Activated CD4-positive, alpha-beta T cell treated with anti-CD3 and anti-CD28 coated beads for 24 hours (primary cell): ENCODE results near the gene MGAT3.
"Not testable (repeated sequence)": the region's sequence is repeated elsewhere in the genome, so short reads cannot be mapped to it uniquely, and the experiment has no call there.

Experiments
- DNase-seq, 2 donors: peaks; one replicate each; pipeline ENCODE4 v3.0.0-alpha.2; 2020; ENCODE audit warnings: low read depth in 2 of 2

Gene MGAT3, protein sequence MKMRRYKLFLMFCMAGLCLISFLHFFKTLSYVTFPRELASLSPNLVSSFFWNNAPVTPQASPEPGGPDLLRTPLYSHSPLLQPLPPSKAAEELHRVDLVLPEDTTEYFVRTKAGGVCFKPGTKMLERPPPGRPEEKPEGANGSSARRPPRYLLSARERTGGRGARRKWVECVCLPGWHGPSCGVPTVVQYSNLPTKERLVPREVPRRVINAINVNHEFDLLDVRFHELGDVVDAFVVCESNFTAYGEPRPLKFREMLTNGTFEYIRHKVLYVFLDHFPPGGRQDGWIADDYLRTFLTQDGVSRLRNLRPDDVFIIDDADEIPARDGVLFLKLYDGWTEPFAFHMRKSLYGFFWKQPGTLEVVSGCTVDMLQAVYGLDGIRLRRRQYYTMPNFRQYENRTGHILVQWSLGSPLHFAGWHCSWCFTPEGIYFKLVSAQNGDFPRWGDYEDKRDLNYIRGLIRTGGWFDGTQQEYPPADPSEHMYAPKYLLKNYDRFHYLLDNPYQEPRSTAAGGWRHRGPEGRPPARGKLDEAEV

GRCh38 chr22:39456522-39457197 is at the start of gene MGAT3:
Gene MGAT3 (plus strand): TSS chr22:39457012. CDS start chr22:39487348, 30,336 bp downstream.
- DNase-seq = no peak

DNA sequence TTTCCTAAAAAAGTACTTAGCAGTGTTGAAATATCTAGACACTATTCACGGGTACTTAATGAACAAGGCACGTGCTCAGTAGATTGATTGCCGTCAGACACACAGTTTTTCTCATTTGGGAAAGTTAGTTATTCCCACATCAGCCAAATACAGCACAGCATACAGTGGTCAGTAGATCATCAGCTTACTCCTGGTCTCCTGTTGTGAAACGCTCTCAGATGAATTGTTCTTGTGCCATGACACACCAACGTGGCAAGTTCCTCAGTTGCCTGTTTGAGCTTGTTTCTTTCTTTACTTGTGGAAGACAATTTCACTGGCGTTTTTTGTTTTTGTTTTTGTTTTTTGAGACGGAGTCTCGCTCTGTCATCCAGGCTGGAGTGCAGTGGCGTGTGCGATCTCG is 48.6 kb upstream of the MGAT3 start:
- no peak for DNase-seq

- DNase-seq = no peak
These were observed 48.0 kb upstream of the MGAT3 start for GRCh38 chr22:39408807-39409206.

DNA sequence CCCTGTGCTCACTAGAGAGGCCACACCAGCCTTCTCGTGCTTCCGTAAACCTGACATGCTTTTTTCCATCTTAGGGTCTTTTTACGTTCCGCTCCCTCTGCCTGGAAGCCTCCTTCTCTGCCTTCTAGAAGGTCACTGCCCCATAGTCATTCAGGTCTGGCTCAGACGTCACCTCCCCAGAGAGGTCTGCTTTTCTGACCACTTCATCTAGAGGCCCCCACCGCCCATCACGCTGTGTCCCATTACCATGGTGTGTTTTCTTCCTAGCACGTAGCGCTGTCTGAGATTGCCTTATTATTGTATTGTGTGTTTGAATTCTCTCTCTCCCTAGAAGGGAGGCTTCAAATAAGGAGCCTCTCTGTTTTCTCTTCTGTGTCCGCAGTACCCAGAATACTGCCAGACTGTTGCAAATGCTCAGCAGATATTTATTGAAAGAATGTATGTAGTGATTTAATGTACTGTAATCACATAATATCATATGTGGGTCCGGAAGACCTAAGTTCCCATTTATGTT is 47.2 kb upstream of the MGAT3 start:
- no peak for DNase-seq

DNA sequence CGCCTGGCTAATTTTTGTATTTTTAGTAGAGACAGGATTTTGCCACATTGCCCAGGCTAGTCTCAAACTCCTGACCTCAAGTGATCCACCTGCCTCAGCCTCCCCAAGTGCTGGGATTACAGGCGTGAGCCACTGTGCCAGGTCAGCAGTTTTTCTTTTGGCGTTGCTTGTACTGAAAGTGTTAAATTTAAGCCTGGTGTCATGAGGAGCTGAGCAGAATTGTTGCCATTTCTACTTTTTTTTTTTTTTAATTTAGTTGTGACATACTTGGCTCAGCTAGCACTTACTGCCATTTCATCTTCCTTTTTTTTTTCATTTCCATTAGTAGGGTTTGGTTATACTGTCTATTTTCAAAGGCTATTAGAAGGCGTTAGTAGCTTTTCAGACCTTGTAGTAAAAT is 46.5 kb upstream of the MGAT3 start:
- DNase-seq = no peak

- not testable (repeated sequence) for DNase-seq
These were observed 44.9 kb upstream of the MGAT3 start for GRCh38 chr22:39411828-39412365.

- not testable (repeated sequence) for DNase-seq
These were observed 43.6 kb upstream of the MGAT3 start for GRCh38 chr22:39413204-39413603.

DNA sequence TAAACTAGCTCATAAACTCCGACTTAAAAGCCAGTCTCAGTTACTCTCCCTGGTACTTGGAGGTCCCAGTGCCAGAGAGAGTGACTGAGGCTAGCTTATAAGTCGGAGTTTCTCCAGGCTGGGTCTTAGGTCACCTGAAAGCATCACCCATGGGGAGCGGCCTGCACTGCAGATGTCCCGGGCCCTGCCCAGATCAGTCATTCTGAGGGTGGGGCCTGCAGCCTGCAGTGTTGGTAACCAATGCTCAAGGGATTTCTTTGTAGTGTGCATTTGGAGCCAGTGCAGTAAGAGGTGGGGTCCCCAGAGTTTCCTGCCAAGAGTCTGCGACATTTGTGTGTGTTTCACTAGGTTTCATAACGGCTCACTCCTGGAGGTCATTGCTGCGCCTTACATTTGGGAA is 42.4 kb upstream of the MGAT3 start:
- no peak for DNase-seq

DNA sequence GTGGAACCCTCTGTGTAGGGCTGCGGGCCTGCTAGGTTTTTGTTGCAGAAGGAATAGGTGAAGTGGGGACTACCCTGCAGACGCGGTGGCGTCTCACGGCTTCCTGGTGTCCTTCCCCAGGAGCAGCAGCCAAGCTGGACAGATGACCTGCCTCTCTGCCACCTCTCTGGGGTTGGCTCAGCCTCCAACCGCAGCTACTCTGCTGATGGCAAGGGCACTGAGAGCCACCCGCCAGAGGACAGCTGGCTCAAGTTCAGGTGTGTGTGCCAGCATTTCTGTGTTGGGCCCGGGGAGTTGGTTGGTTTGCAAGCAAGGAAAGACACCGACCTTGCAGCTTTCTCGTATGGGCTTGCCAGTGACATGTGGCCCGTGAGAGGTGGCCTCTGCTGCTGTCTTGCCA is 41.9 kb upstream of the MGAT3 start:
- DNase-seq = no peak

- no peak for DNase-seq
These were observed 41.3 kb upstream of the MGAT3 start for GRCh38 chr22:39415506-39415905.

GRCh38 chr22:39416319-39416718 is 40.5 kb upstream of the MGAT3 start:
- DNase-seq = no peak

DNA sequence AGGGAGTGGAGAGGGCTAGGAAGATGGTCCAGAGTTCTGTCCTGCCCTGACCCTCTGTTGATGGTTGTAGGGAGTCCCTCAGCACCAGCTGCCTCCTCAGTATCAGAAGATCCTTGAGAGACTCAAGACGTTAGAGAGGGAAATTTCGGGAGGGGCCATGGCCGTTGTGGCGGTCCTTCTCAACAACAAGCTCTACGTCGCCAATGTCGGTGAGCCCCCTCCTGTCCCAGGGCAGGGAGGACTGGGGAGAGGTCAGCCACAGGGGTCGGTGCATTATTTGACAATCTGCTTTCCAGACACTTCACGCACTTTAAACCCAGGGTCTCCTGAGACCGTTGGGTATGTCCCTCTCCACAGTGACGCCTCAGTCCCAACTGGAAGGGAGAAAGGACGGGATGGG is 39.2 kb upstream of the MGAT3 start:
- no peak for DNase-seq

DNA sequence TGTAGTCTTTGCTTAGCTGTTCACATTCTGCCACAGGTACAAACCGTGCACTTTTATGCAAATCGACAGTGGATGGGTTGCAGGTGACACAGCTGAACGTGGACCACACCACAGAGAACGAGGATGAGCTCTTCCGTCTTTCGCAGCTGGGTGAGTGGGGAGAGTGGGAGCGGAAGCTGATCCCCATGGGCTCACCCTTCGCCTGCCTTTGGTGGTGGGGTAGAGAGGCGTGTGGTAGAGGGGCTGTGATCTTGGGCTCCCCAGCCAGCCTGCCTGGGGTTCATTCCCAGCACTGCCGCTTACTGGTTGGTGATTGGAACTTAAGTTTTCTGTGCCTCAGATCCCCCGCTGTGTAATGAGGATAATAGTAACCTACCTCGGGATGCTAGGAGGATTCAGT is 38.1 kb upstream of the MGAT3 start:
- DNase-seq = no peak

DNA sequence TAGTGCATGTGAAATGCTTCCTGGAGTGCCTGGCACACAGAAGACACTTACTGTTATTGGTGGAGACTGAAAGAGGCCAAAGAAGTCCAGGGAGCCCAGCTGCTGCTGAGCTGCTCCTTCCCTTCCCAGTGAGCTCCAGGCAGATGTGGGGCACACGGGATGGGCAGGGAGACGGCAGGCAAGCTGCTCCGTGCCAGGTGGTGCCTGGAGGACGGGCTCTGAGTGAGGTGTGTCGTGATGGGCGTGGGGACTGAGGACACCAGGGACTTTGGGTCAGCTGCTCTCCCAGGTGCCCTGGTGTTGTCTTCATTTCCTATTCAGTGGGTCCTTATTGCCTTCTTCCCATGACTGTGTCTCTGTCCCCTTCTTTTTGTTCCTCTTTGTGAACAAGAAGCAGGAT is 37.7 kb upstream of the MGAT3 start:
- DNase-seq = no peak

DNA sequence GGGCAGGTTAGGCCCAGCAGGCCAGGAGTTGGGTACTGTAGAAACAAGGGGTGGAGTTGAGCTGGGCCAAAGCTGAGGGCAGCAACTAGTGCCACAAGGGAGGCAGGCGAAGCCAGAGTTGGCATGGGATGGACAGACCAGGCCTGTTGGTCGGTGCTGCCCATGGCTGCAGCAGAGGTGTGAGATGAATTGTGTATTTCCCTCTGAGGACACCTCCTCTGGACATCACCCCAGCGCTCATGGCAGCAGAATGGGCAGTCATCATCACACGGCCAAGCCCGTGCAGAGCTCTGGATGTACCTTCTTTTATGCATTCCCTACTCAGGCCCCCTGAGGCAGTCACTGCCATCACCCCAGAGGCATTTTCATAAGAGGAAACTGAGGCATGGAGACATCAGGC is 36.9 kb upstream of the MGAT3 start:
- no peak for DNase-seq

DNA sequence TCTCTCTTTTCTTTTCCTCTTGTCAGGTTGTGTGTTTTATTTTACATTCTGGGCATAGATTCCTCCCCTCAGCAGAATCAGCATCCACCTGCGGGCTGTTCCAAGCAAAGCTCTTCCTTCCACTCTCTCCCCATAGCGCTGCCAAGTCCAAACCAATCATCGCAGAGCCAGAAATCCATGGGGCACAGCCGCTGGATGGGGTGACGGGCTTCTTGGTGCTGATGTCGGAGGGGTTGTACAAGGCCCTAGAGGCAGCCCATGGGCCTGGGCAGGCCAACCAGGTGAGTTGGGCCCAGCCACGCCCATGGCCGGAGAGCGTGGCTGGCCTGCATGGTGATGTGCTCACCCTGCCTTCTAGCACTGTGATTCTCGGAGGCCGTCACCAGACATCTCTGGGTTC is 35.1 kb upstream of the MGAT3 start:
- no peak for DNase-seq

DNA sequence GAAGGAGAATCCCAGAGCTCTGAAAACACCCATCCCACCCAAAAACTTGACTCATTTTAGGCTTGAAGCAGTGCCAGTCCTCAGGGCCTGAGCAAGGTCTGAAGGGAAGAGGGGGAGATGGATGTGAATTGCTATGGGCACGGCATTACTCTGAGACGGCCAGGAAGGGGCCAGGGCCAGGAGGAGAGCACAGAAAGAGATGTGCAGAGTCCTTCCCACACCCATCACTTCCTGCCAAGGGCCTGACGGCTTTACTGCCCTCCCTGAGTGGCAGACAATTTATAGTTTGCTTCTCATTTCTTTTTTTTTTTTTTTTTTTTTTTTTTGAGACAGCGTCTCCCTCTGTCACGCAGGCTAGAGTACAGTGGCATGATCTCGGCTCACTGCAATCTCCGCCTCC is 34.7 kb upstream of the MGAT3 start:
- DNase-seq = no peak

GRCh38 chr22:39422721-39423120 is 34.1 kb upstream of the MGAT3 start:
- DNase-seq = no peak

GRCh38 chr22:39423976-39424375 is 32.8 kb upstream of the MGAT3 start:
- DNase-seq = no peak

- DNase-seq = no peak
These were observed 30.3 kb upstream of the MGAT3 start for GRCh38 chr22:39426380-39427043.

- no peak for DNase-seq
These were observed 28.8 kb upstream of the MGAT3 start for GRCh38 chr22:39427751-39428596.
